Measurements from ENCODE around the gene ZNF322. TPM values are rescaled to one million over a fixed set of nuclear protein-coding genes. Genes with fewer than 3 reads are reported as not detected.

ZNF322 gene
- total RNA-seq, 2 experiments from 2014 or later = 0.92 to 0.93 TPM

DNA sequence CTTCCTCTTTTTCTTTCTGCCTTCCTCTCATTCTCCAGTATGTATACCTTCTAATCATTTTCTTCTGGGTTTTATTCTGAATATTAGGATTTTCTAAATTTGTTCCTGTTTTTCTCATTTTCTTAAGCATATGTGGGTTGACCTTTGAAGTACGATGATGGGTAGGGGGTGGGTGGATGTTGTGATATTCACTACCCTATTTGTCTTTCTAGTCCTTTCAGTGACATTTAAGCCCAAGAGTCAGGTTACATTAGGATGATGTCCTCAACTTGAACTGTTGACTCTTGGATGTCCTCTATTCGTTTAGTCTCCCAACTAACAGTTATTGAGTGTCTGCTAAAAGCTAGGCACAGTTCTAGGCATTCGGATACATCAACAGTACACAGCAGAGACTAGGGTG lies 55.5 kb downstream of the ZNF322 start:
- intact Hi-C loops (cut with DNase I, micrococcal nuclease) = loop anchor here (10.0 kb wide), 1 partner anchor 1291 kb away; a partner anchor contains a TSS
- Mint-ChIP-seq H3K4me1 (ENCODE audit: low read depth) (peaks cover 20% of the 10 kb centered on the region), H3K27me3 (no peaks in the 10 kb centered on the region), H3K4me3 (no peak overlapping the region), H3K36me3 (ENCODE audit: low read depth) (peaks cover 18% of the 10 kb centered on the region), H3K27ac (no peak overlapping the region), H3K9me3 (no peaks in the 10 kb centered on the region)
- ATAC-seq (ENCODE audit: poor library complexity) = no peak
- Histone ChIP-seq H3K36me3 (ENCODE audit: insufficient read depth, low read length) (peaks cover 14% of the 10 kb centered on the region), H3K4me3 (ENCODE audit: low read length) (no peak overlapping the region), H3K27ac (ENCODE audit: low read depth in 1 of 2, low read length in 2 of 2) (no peak overlapping the region), H3K4me1 (ENCODE audit: insufficient read depth, low read length) (peaks cover 11% of the 10 kb centered on the region), H3K27me3 (ENCODE audit: control insufficient read depth in 1 of 2, insufficient read depth in 2 of 2, low read length in 2 of 2) (no peaks in the 10 kb centered on the region), H3K9me3 (ENCODE audit: control insufficient read depth in 1 of 2, insufficient read depth in 1 of 2, low read length in 2 of 2) (no peaks in the 10 kb centered on the region)
- DNase-seq = no peak
- CTCF ChIA-PET = no interaction called here
- POLR2A ChIA-PET = no interaction called here
- TF ChIP-seq, protein P1, sequence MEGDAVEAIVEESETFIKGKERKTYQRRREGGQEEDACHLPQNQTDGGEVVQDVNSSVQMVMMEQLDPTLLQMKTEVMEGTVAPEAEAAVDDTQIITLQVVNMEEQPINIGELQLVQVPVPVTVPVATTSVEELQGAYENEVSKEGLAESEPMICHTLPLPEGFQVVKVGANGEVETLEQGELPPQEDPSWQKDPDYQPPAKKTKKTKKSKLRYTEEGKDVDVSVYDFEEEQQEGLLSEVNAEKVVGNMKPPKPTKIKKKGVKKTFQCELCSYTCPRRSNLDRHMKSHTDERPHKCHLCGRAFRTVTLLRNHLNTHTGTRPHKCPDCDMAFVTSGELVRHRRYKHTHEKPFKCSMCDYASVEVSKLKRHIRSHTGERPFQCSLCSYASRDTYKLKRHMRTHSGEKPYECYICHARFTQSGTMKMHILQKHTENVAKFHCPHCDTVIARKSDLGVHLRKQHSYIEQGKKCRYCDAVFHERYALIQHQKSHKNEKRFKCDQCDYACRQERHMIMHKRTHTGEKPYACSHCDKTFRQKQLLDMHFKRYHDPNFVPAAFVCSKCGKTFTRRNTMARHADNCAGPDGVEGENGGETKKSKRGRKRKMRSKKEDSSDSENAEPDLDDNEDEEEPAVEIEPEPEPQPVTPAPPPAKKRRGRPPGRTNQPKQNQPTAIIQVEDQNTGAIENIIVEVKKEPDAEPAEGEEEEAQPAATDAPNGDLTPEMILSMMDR (IDR thresholded peaks at IDR 0.05) = no peak

DNA sequence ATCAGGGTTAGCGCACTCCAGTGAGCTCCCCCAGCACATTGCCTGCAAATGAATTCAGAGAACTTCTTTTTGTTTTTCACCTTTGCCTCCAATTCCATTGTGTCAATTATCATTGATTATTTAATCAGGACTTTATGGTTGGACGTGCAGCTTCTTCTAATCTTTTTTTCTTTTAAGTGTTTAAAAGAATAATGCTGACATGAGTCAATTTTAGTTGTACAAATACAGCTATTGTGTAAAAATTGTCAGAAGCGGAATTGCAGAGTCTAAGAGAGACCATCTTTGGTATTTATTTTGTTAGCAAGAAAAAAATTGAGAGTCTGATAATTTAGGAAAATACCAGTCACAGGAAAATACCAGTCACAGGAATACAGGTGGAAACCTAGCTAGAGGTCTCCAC lies 57.3 kb downstream of the ZNF322 start:
- peaks cover 31% of the 10 kb centered on the region for H3K36me3 Mint-ChIP-seq (ENCODE audit: low read depth)
- intact Hi-C loops (cut with DNase I, micrococcal nuclease) = loop anchor here (10.0 kb wide), 1 partner anchor 1293 kb away; a partner anchor contains a TSS
- CTCF ChIA-PET = interaction anchor here (1.0 kb wide), 1 partner anchor 261 kb away, joined by 3 read pairs; no protein-coding TSS in a partner anchor

DNA sequence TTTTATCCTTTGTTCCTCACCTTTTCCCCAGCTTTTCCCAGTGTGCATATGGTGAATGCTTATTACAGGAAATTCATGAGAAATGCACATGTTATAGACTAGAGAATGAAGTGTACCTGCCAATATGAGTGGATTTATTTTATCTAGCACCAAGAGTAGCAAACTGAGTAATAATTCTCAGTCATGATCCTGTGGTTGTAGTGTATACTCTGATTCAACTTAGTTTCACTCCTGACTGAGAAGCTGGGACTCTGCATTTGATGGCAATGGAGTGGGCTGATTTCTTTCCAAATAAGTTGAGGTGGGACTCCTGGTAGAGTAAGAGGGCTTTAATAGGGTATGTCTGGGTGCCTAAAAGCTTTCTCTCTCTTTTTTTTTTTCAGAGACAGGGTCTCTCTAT lies 58.8 kb downstream of the ZNF322 start:
- CTCF ChIA-PET = interaction anchor here (0.9 kb wide), 1 partner anchor 28 kb away, joined by 6 read pairs; no protein-coding TSS in a partner anchor
- Mint-ChIP-seq H3K4me1 (ENCODE audit: low read depth) (peaks cover 19% of the 10 kb centered on the region), H3K27ac (peak overlapping the region; percentile 67), H3K27me3 (no peaks in the 10 kb centered on the region), H3K4me3 (peak overlapping the region; percentile 66), H3K9me3 (no peaks in the 10 kb centered on the region), H3K36me3 (ENCODE audit: low read depth) (peaks cover 31% of the 10 kb centered on the region)
- Histone ChIP-seq H3K27me3 (ENCODE audit: control insufficient read depth in 1 of 2, insufficient read depth in 2 of 2, low read length in 2 of 2) (no peaks in the 10 kb centered on the region), H3K4me3 (ENCODE audit: low read length) (no peak overlapping the region), H3K36me3 (ENCODE audit: insufficient read depth, low read length) (peaks cover 26% of the 10 kb centered on the region), H3K9me3 (ENCODE audit: control insufficient read depth in 1 of 2, insufficient read depth in 1 of 2, low read length in 2 of 2) (no peaks in the 10 kb centered on the region), H3K4me1 (ENCODE audit: insufficient read depth, low read length) (peaks cover 25% of the 10 kb centered on the region), H3K27ac (ENCODE audit: low read depth in 1 of 2, low read length in 2 of 2) (no peak overlapping the region)
- no peak for DNase-seq
- POLR2A ChIA-PET = interaction anchor here (1.2 kb wide), 1 partner anchor 417 kb away, joined by 3 read pairs; a partner anchor contains a TSS
- TF ChIP-seq, protein P1 (IDR thresholded peaks at IDR 0.05) = no peak
- no peak for ATAC-seq (ENCODE audit: poor library complexity)
- intact Hi-C loops (cut with DNase I, micrococcal nuclease) = loop anchor here (10.0 kb wide), 1 partner anchor 1294 kb away; a partner anchor contains a TSS

More for the DNA sequence above, 57.3 kb downstream of the ZNF322 start:
- H3K27ac Mint-ChIP-seq = no peak overlapping the region
- ATAC-seq (ENCODE audit: poor library complexity) = no peak
- H3K4me1 Mint-ChIP-seq (ENCODE audit: low read depth) = peaks cover 21% of the 10 kb centered on the region
- Histone ChIP-seq H3K9me3 (ENCODE audit: control insufficient read depth in 1 of 2, insufficient read depth in 1 of 2, low read length in 2 of 2) (no peaks in the 10 kb centered on the region), H3K36me3 (ENCODE audit: insufficient read depth, low read length) (peaks cover 26% of the 10 kb centered on the region), H3K4me1 (ENCODE audit: insufficient read depth, low read length) (peaks cover 15% of the 10 kb centered on the region), H3K27me3 (ENCODE audit: control insufficient read depth in 1 of 2, insufficient read depth in 2 of 2, low read length in 2 of 2) (no peaks in the 10 kb centered on the region), H3K27ac (ENCODE audit: low read depth in 1 of 2, low read length in 2 of 2) (no peak overlapping the region), H3K4me3 (ENCODE audit: low read length) (no peak overlapping the region)
- POLR2A ChIA-PET = interaction anchor here (0.8 kb wide), 1 partner anchor 543 kb away, joined by 3 read pairs; no protein-coding TSS in a partner anchor
- H3K4me3 Mint-ChIP-seq = no peak overlapping the region
- DNase-seq = no peak
- H3K27me3 Mint-ChIP-seq = no peaks in the 10 kb centered on the region
- no peaks in the 10 kb centered on the region for H3K9me3 Mint-ChIP-seq
- TF ChIP-seq, protein P1 (IDR thresholded peaks at IDR 0.05) = no peak

Data from CD4-positive, alpha-beta T cell (primary cell).